AG09319 (cell line): ENCODE results near the gene KLHDC7A.

Experiments used
- DNase-seq: peaks from one replicate; pipeline ENCODE4 v3.0.0-alpha.2; 2010; ENCODE audit warnings: low read depth; ENCODE audit errors: extremely low read depth
- TF ChIP-seq, protein P1 (sequence below): IDR thresholded peaks from 2 replicates; pipeline ENCODE4 v1.5.1; 2011; ENCODE audit warnings: low read depth, mild to moderate bottlenecking, inconsistent platforms, low read length, moderate library complexity

The KLHDC7A gene

DNA sequence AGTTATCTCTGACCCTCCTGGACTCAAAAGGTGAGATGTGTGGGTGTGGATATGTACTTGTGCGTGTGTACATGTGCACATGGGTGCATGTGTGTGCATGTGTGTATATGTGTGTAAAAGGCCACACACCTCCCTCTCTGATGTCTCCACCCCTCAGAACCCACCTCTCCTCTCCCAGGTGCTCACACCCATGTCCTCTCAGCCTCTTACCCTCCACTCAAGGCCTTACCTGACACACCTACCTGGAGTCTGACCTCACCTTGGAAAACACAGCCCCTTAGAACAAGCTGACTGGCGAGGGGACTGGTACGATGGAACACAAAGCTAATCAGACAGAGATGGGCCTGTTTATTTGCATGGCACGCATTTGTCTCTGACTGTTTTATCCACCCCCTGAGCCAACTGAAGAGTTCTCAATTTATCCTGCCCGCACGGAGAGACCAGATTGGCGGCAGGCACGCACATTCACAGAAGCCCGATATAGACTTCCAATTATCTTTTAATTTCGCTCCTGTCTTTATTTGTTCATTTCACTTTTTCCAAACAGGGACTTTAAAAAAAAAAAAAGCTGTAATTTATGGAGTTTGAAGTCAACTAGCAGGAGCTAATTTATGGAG, 6.1 kb upstream of the KLHDC7A start:
- no peak for DNase-seq
- TF ChIP-seq, protein P1, sequence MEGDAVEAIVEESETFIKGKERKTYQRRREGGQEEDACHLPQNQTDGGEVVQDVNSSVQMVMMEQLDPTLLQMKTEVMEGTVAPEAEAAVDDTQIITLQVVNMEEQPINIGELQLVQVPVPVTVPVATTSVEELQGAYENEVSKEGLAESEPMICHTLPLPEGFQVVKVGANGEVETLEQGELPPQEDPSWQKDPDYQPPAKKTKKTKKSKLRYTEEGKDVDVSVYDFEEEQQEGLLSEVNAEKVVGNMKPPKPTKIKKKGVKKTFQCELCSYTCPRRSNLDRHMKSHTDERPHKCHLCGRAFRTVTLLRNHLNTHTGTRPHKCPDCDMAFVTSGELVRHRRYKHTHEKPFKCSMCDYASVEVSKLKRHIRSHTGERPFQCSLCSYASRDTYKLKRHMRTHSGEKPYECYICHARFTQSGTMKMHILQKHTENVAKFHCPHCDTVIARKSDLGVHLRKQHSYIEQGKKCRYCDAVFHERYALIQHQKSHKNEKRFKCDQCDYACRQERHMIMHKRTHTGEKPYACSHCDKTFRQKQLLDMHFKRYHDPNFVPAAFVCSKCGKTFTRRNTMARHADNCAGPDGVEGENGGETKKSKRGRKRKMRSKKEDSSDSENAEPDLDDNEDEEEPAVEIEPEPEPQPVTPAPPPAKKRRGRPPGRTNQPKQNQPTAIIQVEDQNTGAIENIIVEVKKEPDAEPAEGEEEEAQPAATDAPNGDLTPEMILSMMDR, result no peak

DNA sequence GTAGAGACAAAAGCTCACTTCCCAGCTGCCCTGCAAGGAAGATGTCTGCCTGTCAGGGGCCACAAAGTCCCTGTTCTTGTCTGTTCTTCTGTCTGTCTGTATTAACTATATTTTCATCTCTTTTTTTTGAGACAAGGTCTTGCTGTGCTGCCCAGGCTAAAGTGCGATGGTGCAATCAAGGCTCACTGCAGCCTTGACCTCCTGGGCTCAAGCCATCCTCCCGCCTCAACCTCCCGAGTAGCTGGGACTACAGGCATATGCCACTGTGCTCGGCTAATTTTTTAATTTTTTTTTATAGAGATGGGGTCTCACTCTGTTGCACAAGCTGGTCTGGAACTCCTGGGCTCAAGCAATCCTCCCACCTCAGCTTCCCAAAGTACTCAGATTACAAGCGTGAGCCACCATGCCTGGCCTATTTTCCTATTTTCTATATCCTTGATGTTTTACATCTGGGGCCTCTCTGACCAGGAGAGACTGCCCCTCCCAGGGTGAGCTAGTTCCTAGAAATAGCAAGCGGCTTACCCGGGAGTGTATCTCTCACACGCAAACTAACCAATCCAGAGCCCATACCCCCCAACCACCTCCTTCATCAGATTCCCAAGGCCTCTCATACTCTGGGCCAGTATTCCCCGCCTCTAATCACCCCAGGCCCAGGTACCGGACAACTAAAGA, 5.4 kb upstream of the KLHDC7A start:
- DNase-seq, result no peak
- TF ChIP-seq, protein P1, result no peak

DNA sequence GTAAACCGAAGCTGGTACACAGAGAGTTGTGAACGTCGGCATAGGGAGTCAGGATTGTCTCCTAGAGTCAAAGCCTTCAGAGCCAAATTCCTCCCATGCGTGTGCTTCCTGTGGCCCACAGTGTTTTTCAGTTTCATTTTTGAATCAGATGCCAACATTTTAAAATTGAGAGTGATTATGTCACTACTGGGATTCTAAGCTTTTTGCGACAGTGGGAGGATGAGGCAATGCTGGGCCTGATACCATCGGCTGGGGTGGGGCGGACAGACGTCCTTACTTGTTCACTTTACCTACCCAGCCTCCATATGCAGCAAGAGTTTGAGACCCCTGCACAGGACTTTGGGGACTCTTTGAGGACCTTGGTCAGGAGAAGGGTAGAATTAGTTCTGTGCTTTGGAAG, 1.3 kb upstream of the KLHDC7A start:
- TF ChIP-seq, protein P1, result no peak
- no peak for DNase-seq

DNA sequence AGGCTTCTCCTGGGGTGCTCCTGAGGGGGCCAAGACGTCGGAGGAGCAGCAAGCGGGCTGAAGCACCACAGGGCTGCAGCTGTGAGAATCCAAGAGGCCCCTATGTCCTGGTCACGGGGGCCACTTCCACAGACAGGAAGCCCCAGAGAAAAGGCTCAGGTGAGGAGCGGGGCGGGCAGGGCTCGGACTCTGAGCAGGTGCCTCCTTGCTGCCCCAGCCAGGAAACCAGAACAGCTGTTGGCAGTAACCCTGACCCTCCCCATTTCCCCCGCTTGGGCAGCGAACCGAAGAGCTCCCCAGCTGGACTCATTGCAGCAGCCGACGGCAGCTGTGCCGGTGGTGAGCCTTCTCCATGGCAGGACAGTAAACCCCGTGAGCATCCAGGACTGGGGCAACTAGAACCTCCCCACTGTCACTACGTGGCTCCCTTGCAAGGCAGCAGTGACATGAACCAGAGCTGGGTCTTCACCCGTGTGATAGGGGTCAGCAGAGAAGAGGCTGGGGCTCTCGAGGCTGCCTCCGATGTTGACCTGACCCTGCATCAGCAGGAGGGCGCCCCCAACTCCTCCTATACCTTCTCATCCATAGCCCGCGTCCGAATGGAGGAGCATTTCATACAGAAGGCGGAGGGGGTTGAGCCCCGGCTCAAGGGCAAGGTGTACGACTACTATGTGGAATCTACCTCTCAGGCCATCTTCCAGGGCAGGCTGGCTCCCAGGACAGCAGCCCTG, 625 bp downstream of the KLHDC7A start:
- TF ChIP-seq, protein P1, result no peak
- no peak for DNase-seq

DNA sequence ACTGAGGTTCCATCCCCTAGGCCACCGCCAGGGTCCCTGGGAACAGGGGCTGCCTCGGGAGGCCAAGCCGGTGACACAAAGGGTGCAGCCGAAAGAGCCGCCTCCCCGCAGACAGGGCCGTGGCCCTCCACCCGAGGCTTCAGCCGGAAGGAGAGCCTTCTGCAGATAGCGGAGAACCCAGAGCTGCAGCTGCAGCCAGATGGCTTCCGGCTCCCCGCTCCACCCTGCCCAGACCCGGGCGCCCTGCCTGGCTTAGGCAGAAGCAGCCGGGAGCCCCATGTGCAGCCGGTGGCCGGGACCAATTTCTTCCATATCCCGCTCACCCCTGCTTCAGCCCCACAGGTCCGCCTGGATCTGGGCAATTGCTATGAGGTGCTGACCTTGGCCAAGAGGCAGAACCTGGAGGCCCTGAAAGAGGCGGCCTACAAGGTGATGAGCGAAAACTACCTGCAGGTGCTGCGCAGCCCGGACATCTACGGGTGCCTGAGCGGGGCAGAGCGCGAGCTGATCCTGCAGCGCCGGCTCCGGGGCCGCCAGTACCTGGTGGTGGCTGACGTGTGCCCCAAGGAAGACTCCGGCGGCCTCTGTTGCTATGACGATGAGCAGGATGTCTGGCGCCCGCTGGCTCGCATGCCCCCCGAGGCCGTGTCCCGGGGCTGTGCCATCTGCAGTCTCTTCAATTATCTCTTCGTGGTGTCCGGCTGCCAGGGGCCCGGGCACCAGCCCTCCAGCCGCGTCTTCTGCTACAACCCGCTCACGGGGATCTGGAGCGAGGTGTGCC, 1.4 kb downstream of the KLHDC7A start:
- TF ChIP-seq, protein P1, result no peak
- DNase-seq, result no peak

DNA sequence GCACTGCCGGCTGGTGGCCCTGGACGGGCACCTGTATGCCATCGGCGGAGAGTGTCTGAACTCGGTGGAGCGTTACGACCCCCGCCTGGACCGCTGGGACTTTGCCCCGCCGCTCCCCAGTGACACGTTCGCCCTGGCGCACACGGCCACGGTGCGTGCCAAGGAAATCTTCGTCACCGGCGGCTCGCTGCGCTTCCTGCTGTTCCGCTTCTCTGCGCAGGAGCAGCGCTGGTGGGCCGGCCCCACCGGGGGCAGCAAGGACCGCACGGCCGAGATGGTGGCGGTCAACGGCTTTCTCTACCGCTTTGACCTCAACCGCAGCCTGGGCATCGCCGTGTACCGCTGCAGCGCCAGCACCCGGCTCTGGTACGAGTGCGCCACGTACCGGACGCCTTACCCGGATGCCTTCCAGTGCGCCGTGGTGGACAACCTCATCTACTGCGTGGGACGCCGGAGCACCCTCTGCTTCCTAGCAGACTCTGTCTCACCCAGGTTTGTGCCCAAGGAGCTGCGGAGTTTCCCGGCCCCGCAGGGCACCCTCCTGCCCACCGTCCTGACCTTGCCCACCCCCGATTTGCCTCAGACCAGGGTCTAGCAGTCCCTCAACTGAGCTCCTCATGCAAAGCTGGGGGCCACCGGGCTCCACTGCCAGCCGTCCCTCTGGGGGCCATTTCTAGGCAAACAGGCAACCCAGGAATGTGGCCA, 2.1 kb downstream of the KLHDC7A start:
- no peak for DNase-seq
- TF ChIP-seq, protein P1, result no peak
